HG03045 (cell line): Measurements from ENCODE around the gene CCDC138.

Experiments
- ATAC-seq: cut with Tn5 transposase; IDR thresholded peaks from one replicate; pipeline ENCODE4 v1.9.1; 2021; ENCODE audit warnings: mild to moderate bottlenecking, moderate library complexity; ENCODE audit not compliant: unreplicated experiment

CCDC138 gene

GRCh38 chr2:108916122-108916795, 129.7 kb downstream of the CCDC138 start:
- no peak for ATAC-seq

- no peak for ATAC-seq
Observed at GRCh38 chr2:108916796-108917421, 130.3 kb downstream of the CCDC138 start.

DNA sequence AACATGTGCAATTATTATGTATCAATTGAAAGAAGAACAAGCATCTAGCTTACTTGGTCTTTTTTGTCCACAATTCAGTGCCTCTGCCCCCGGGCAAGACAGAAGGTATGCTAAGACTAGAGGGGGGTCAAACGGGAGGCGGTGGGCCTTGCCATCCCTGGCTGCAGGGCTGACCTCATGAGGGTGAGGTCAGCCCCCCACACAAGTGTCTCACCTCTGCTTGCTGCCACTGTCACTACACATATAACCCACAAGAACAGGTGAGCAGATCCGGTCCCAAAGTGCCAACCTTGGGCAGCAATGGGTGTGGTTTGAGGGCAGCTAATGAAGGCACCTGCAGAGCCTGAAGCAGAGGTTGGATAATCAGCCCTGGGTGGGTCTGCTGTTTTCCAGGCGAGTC, 131.0 kb downstream of the CCDC138 start:
- no peak for ATAC-seq

DNA sequence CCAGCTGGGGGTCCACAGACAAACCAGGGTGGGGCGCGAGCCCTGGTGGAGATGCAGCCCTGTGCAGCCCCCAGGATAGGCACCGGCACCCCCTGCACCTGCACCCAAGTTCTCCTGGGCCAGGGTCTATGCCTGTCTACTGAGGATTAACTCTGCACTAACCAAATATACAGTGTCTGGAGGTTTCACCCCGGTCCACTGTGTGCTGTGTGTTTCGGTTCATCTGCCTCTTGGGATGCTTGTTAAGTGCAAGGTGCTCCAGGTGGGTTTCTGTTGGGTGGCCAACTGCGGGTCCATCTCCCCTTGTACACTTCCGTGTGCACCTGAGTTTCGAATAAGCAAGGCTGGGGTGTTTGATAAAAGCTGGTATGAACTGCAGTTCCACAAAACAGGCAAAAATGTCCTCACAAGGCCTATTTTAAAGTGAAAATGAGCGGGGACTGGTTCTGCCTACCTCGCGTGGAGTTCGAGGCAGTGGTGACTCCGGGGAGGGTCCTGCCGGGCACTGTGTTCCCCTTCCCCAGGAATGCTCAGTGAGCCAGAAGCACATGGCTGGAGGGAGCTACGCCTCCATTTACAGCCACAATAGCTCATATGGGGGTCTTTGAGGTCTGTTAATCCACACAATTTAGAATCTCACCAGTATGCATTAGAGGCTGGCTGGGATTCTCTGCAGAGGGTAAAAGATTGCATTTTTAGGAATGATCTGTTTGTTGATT, 131.7 kb downstream of the CCDC138 start:
- ATAC-seq = no peak

DNA sequence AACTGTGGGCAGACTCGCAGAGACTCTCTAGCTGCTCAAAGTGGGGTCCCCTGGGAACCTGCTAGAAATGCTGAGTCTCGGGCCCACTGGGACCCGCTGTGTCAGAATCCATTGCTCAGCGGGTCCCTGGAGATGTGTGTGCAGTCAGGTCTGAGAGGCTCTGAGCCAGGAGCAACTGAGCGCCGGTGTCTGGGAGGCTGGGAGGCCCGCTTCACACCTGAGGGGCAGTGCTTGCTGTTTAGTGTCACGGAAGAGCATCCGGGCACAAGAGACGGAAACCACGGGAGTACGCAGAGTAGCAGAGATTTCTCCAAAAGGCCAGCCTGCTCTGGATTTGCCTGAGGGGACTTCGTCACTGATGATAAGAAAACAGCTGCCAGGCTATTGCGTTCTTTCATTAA, 132.4 kb downstream of the CCDC138 start:
- no peak for ATAC-seq

DNA sequence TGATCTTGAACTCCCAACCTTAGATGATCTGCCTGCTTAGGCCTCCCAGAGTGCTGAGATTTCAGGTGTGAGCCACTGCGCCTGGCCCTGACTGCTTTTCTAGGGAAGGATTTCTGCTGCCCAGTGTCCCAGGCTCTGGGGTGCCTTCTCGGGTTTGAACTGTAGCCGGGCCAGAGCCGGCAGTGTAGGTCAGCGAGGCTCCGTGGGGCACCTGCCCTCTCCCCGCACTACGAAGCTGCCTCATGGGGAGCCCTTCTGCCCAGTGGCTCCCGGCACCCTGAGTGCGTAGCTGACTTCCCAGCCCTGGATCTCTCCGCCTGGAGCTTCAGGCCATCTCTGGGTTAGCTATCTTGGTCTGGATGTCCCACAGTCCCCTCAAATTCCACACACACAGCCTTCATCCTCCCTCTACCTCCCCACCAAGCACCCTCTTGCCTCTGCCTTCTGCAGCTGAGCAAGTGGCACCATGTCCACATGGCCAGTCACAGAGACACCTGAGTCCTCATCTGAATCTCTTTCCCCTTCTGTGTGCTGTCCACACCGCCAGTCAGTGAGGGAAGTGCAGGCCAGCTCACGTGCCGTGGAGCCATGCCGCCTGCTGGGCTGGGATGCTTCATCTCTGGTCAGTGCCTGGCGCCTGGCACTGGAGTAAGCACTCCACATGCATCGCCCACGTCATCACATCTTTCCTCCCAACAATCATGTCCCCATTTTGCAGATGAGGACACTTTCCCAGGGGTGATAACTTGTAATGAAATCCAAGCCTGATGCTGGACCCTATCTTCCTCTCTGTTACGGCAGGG, 133.2 kb downstream of the CCDC138 start:
- no peak for ATAC-seq

GRCh38 chr2:108920686-108921085, 134.1 kb downstream of the CCDC138 start:
- no peak for ATAC-seq

GRCh38 chr2:108921096-108922030, 134.8 kb downstream of the CCDC138 start:
- ATAC-seq = no peak

DNA sequence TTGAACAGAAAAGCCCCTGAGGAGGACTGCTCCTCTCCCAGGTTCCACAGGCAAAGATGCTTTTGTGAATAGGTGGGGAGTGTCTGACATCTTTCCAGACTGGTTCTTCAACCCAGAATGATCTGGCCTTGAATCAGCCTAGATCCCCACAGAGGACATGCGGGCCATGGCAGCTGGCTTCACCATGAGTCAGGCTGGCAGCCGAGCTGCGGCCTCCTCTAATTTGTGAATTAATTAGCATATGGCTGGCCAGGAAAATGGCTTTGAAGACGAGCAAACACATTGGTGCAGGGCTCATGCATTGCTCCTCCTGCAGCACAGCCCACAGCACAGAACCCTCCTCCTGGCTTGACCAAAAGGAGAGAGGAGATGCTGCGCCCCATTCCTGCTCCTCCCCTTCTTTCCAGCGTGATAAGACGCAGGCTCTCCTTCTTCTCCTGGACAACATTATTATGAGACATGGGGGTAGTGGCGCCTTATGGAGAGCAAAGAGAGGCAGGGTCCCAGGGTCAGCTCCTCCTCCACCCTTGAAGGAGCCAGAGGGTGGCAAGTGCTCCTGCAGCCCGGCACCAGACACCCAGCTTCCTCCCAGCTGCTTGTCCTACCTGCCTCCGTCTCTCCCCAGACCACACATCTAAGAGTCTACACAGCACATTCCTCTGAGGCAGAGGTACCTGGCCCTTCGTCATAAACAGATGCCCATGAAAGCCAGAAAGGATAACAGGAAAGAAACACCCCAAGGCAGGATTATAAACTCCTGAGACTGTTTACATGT, 135.8 kb downstream of the CCDC138 start:
- ATAC-seq = no peak

DNA sequence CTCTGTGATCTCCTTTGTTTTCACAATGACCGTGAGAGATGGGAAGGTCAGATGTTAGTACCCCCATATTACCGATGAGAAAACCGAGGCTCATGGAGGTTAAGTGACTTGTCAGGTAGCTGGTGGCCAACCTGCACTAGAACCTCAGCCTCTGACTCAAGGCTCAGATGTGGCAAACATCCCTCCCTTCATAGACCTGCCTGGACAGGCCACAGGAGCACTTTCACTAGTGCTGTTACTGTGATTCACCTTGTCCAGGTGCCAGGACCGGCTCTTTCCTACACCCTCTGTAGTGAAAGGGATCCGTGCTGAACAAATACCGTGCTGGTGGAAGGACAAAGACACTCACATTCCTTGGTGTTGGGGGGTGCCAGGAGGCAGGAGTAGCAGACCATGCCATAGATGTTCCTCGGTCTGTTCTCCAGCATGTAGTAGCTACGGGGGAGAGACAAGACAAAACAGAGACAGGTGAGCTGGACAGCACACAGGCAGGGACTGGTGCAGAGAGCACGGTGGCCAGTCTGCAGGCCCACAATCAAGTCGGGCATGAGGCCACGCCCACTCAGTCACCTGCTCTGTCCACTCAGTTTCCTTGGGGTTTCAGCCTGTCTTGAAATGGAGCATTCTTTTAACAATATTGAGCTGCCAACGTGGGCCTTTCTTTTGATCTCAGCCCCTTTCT, 136.6 kb downstream of the CCDC138 start:
- no peak for ATAC-seq

DNA sequence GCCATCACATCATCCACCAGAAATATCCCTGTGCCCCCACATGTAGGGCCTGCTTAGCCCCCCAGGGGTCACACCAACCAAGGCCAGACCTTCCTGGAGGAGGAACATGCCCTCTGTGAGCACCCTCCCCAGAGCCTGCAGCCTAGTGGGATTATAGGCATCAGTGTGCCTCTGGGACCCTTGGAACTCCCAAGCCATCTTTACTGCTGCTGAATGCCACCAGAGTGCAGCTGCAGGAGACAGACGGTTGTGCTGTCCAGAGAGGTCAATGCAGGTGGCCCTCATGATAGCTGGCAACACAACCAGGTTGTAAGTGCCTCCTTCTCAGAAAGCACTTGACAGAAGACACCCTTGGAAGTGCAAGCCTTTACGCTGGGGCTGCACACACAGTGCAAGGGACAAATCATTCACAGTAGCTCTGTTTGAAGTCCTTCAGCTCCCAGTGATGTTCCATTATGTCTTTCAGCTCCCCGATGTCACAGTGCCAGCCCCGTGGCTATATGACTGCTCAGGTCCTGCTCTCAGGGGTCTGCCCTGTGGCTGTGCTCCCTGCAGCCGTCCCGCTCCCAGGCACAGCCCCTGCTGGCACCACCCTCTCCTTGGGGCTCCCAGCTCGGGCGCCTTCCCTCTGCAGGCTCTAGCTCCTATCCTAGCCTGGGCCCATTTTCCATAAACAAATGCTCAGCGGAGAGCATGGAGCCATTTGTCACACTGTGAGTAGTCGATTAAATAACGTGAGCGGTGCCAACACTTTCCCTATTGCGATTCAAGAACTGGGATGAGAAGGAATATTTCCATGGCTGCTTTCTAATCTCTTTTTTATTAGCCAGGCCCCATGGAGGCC, 137.4 kb downstream of the CCDC138 start:
- no peak for ATAC-seq

DNA sequence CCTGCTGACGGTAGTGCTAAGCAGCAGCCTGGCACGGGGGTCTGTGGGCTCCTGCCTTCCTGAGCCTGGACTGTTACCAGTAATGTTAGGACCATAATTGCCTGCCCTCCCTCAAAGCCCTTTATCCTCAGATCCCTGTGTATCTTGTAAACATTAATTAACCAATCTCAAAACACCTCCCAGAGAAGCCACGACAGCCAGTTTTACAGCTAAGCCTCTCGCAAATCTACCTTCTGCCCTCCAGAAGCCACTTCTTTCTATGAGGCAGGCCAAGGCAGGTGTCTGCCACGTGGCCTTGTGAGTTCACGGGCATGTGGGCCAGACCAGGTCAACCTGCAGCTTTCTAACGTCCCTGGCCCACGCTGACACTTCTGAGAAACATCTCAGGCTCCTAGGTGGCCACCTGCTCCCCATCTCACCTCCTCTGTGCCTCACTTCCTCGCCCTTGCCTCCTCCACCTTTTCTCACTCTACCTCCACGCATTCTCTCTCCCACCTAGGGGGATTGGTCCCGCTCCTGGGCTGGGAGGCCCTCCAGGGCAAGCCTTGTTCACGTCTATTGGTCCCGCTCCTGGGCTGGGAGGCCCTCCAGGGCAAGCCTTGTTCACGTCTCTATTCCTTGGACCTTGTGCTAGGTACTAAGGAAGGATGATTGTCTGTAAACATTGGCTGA, 138.1 kb downstream of the CCDC138 start:
- no peak for ATAC-seq

DNA sequence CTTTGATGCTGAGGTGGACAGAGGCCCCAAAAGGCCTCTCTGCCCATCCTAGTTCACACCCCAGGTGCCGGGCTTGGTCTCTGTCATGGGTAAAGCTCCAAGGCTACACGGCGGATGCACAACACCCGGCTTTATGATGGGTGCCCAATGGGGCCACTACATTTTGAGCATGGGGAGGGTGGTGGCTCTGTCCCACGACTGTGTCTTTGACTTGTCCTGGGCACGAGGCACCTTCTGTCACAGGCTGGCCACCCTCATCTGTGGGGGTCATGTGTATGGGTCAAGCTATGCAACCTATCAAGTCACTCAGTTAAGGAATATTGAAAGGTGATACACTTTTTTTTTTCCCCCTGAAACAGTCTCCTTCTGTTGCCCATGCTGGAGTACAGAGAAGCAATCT, 138.7 kb downstream of the CCDC138 start:
- ATAC-seq = no peak

- no peak for ATAC-seq
Observed at GRCh38 chr2:108925735-108926134, 139.2 kb downstream of the CCDC138 start.
